ENCODE measurements around the gene PSAPL1.

GRCh38 chr4:7411491-7411890 lies 23.2 kb downstream of the PSAPL1 start:
- TF ChIP-seq CTCF (IDR thresholded peaks at IDR 0.05; ENCODE audit: poor library complexity, severe bottlenecking) (no peak), EP300 (conservative IDR thresholded peaks at IDR 0.05; ENCODE audit: poor library complexity, severe bottlenecking) (no peak), RAD21 (conservative IDR thresholded peaks at IDR 0.05) (no peak), EZH2 (IDR thresholded peaks at IDR 0.05; ENCODE audit: borderline replicate concordance, insufficient read depth, low read length, poor library complexity, severe bottlenecking) (no peak), TAF1 (IDR thresholded peaks at IDR 0.05; ENCODE audit: low read depth) (no peak), POLR2AphosphoS5 (IDR thresholded peaks at IDR 0.05) (no peak), MXI1 (conservative IDR thresholded peaks at IDR 0.05; ENCODE audit: poor library complexity, severe bottlenecking) (no peak)
- TF ChIP-seq, protein P1, sequence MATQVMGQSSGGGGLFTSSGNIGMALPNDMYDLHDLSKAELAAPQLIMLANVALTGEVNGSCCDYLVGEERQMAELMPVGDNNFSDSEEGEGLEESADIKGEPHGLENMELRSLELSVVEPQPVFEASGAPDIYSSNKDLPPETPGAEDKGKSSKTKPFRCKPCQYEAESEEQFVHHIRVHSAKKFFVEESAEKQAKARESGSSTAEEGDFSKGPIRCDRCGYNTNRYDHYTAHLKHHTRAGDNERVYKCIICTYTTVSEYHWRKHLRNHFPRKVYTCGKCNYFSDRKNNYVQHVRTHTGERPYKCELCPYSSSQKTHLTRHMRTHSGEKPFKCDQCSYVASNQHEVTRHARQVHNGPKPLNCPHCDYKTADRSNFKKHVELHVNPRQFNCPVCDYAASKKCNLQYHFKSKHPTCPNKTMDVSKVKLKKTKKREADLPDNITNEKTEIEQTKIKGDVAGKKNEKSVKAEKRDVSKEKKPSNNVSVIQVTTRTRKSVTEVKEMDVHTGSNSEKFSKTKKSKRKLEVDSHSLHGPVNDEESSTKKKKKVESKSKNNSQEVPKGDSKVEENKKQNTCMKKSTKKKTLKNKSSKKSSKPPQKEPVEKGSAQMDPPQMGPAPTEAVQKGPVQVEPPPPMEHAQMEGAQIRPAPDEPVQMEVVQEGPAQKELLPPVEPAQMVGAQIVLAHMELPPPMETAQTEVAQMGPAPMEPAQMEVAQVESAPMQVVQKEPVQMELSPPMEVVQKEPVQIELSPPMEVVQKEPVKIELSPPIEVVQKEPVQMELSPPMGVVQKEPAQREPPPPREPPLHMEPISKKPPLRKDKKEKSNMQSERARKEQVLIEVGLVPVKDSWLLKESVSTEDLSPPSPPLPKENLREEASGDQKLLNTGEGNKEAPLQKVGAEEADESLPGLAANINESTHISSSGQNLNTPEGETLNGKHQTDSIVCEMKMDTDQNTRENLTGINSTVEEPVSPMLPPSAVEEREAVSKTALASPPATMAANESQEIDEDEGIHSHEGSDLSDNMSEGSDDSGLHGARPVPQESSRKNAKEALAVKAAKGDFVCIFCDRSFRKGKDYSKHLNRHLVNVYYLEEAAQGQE (IDR thresholded peaks at IDR 0.05; ENCODE audit: borderline replicate concordance), result no peak
